Stimulated activated naive CD8-positive, alpha-beta T cell treated with anti-CD3 and anti-CD28 coated beads, Interleukin-15, Interleukin-2, amounts not matched to agents 100 ng/mL and 50 ng/mL, for 24 hours (primary cell): ENCODE data around the gene LILRA2.
"Not testable (repeated sequence)": the region's sequence is repeated elsewhere in the genome, so short reads cannot be mapped to it uniquely, and the experiment has no call there.

ENCODE experiments used
- H3K27ac Mint-ChIP-seq: one replicate; pipeline ENCODE4 v1.8.0; 2021; ENCODE audit warnings: mild to moderate bottlenecking, mixed read lengths
- H3K27me3 Mint-ChIP-seq: one replicate; pipeline ENCODE4 v1.8.0; 2021; ENCODE audit warnings: mixed read lengths
- H3K36me3 Mint-ChIP-seq: one replicate; pipeline ENCODE4 v1.8.0; 2021; ENCODE audit warnings: low read depth, mixed read lengths
- H3K4me1 Mint-ChIP-seq: one replicate; pipeline ENCODE4 v1.8.0; 2021; ENCODE audit warnings: low read depth, mixed read lengths
- H3K4me3 Mint-ChIP-seq: one replicate; pipeline ENCODE4 v1.8.0; 2021; ENCODE audit warnings: mild to moderate bottlenecking, mixed read lengths
- H3K9me3 Mint-ChIP-seq: one replicate; pipeline ENCODE4 v1.8.0; 2021; ENCODE audit warnings: mixed read lengths

Gene LILRA2

DNA sequence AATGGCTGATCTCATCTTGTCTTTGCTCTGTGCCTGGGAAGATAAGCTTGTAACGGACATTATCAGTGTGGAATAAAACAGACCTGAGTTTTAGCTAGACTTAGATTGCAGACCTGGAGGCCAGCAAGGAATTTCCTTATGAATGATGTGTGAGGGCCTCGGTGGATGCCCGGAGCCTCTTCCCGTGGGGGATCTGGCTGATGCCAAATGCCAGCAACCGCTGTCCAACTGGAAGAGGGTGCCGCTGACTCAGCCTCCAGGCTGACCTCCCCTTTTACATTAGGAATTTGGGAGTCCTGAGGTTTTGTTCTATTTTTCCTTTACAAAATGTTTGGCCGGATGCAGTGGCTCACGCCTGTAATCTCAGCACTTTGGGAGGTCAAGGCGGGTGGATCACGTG is 19.6 kb upstream of the LILRA2 start:
- H3K27me3 Mint-ChIP-seq = peaks cover 29% of the 10 kb centered on the region
- H3K9me3 Mint-ChIP-seq = peaks cover 6% of the 10 kb centered on the region

DNA sequence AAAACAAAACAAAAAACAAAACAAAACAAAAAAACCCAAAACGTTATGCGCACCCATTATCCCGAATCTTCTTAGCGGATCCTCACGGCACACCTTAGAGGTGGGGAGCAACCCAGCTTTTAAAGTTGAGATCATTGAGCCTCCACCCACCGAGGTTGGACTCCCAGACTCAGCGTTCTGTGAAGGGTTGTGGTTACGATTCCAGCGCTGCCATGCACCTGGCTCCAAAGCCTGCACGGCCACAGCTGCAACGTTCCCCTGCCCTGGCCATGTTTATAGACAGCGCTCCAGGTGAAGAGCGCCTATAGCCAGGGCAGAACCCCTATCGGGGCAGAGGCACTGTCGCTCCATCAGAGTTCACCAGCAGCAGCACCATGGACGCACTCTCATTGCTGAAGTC is 18.7 kb upstream of the LILRA2 start:
- Mint-ChIP-seq H3K4me3 (no peak overlapping the region), H3K36me3 (no peaks in the 10 kb centered on the region), H3K27ac (no peak overlapping the region), H3K9me3 (peaks cover 6% of the 10 kb centered on the region), H3K27me3 (peaks cover 29% of the 10 kb centered on the region), H3K4me1 (peaks cover 10% of the 10 kb centered on the region)

More for the DNA sequence above, 19.6 kb upstream of the LILRA2 start:
- H3K36me3 Mint-ChIP-seq = no peaks in the 10 kb centered on the region
- H3K4me1 Mint-ChIP-seq = peaks cover 10% of the 10 kb centered on the region
- no peak overlapping the region for H3K4me3 Mint-ChIP-seq
- H3K27ac Mint-ChIP-seq = no peak overlapping the region

- Mint-ChIP-seq H3K9me3 (peaks cover 6% of the 10 kb centered on the region), H3K4me3 (no peak overlapping the region), H3K27ac (no peak overlapping the region), H3K27me3 (peaks cover 25% of the 10 kb centered on the region), H3K36me3 (no peaks in the 10 kb centered on the region), H3K4me1 (peaks cover 8% of the 10 kb centered on the region)
Measured at GRCh38 chr19:54556194-54556593, 17.4 kb upstream of the LILRA2 start.

- Mint-ChIP-seq H3K36me3 (no peaks in the 10 kb centered on the region), H3K27ac (no peak overlapping the region), H3K27me3 (peaks cover 24% of the 10 kb centered on the region)
Measured at GRCh38 chr19:54558339-54558738, 15.3 kb upstream of the LILRA2 start.

DNA sequence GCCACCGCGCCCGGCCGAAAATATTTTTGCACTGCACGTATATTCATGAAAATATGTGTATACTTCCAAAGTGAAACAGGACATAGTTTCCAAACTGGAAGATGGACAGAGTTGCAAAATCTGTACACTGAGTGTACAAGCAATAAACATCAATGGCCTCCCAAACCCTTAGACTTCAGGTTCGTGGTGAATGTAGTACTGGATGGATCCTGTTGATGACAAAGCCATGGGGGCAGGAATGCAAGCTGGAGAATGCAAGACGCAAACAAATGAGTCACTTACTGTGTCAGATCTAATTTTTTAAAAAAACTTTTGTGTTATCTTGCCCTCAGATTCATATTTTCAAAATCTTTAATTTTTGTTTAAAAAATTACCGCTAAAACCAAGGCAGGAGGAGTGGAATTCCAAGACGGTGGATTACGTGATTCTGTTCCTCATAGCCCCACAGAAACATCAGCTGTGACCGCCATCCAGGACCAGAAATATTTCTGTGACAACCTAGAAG is 12.7 kb upstream of the LILRA2 start:
- Mint-ChIP-seq H3K27me3 (peaks cover 13% of the 10 kb centered on the region), H3K9me3 (no peaks in the 10 kb centered on the region), H3K36me3 (no peaks in the 10 kb centered on the region), H3K4me3 (no peak overlapping the region), H3K4me1 (no peaks in the 10 kb centered on the region), H3K27ac (no peak overlapping the region)

More at GRCh38 chr19:54558339-54558738, 15.3 kb upstream of the LILRA2 start:
- Mint-ChIP-seq H3K4me1 (no peaks in the 10 kb centered on the region), H3K9me3 (no peaks in the 10 kb centered on the region), H3K4me3 (no peak overlapping the region)

GRCh38 chr19:54561840-54562239 is 11.8 kb upstream of the LILRA2 start:
- H3K4me1 Mint-ChIP-seq = no peaks in the 10 kb centered on the region
- H3K27me3 Mint-ChIP-seq = peaks cover 18% of the 10 kb centered on the region
- no peaks in the 10 kb centered on the region for H3K36me3 Mint-ChIP-seq
- H3K4me3 Mint-ChIP-seq = no peak overlapping the region
- H3K9me3 Mint-ChIP-seq = no peaks in the 10 kb centered on the region
- no peak overlapping the region for H3K27ac Mint-ChIP-seq

DNA sequence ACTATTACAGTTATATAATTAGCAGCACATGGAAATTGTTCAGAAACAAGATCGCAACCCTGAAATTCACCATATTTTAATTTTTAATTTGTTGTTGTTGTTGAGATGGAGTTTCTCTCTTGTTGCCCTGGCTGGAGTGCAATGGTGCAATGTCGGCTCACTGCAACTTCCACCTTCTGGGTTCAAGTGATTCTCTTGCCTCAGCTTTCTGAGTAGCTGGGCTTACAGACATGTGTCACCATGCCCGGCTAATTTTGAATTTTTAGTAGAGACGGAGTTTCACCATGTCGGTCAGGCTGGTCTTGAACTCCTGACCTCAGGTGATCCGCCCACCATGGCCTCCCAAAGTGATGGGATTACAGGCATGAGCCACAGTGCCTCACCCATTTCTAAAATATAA is 10.4 kb upstream of the LILRA2 start:
- peaks cover 15% of the 10 kb centered on the region for H3K27me3 Mint-ChIP-seq
- H3K9me3 Mint-ChIP-seq, H3K27ac Mint-ChIP-seq, H3K4me1 Mint-ChIP-seq, H3K4me3 Mint-ChIP-seq, H3K36me3 Mint-ChIP-seq: not testable (repeated sequence)

GRCh38 chr19:54570316-54570715 is 3.3 kb upstream of the LILRA2 start:
- no peak overlapping the region for H3K27ac Mint-ChIP-seq
- no peaks in the 10 kb centered on the region for H3K9me3 Mint-ChIP-seq
- H3K4me3 Mint-ChIP-seq = no peak overlapping the region
- peaks cover 18% of the 10 kb centered on the region for H3K27me3 Mint-ChIP-seq
- H3K4me1 Mint-ChIP-seq = peaks cover 10% of the 10 kb centered on the region
- no peaks in the 10 kb centered on the region for H3K36me3 Mint-ChIP-seq

DNA sequence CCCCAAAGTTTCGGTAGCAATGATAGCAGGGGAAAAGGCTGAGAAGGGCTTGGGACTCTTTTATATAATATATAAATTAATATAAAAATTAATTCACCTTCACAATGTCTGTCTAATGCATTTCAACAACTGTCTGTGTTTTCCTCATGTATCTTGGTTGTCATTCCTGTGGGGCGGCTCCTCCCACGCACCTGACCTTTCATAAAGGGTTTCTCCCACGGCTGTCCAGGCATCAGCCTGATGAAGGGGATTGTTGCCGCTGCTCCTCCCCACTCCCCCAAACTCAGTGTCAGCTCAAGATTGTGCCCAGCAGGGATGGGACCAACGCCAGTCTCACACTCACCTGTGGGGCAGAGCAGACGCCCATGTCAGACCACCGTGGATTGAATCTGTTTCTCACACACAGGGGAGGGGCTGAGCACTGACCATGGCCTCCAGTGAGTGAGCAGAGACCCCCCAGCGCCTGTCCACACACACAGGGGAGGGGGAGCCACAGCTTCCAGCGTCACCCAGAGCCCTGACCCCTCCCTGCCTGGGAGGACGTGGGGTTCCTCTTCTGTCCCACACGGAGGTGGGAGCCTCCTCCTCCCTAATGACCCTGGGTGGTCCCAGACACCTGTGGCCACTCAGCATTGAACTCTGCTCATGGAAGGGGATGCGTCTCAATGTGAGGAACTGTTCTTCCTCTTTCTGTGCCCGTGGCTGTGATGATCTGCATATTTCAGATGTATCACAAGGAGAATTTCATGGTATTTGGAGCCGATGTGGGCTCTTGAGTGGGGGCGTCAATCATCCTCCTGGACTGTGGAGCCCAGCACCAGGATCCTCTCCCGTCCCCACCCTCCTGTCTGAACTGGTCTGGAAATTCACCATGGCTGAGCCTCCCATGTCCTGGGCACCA is 1.6 kb upstream of the LILRA2 start:
- not testable (repeated sequence) for H3K4me3 Mint-ChIP-seq, H3K4me1 Mint-ChIP-seq, H3K27ac Mint-ChIP-seq, H3K36me3 Mint-ChIP-seq, H3K9me3 Mint-ChIP-seq
- peaks cover 11% of the 10 kb centered on the region for H3K27me3 Mint-ChIP-seq

GRCh38 chr19:54572696-54573311 is 786 bp upstream of the LILRA2 start:
- Mint-ChIP-seq H3K27me3 (peaks cover 11% of the 10 kb centered on the region), H3K27ac (no peak overlapping the region), H3K9me3 (no peaks in the 10 kb centered on the region), H3K36me3 (no peaks in the 10 kb centered on the region), H3K4me1 (peaks cover 10% of the 10 kb centered on the region), H3K4me3 (no peak overlapping the region)

DNA sequence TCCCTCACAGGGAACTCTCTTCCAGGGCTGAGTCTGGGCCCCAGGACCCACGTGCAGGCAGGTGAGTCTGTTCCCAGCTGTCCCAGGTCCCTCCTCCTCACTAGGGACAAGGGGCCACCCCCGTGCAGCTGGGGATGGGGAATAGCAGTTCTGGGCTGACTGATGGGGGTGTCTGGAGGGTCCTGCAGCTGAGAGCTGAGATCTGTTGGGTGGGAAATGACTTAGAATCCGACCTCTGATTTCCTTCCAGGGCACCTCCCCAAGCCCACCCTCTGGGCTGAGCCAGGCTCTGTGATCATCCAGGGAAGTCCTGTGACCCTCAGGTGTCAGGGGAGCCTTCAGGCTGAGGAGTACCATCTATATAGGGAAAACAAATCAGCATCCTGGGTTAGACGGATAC is 461 bp downstream of the LILRA2 start:
- no peak overlapping the region for H3K4me3 Mint-ChIP-seq
- no peaks in the 10 kb centered on the region for H3K9me3 Mint-ChIP-seq
- no peak overlapping the region for H3K27ac Mint-ChIP-seq
- no peaks in the 10 kb centered on the region for H3K36me3 Mint-ChIP-seq
- H3K27me3 Mint-ChIP-seq = peaks cover 14% of the 10 kb centered on the region
- H3K4me1 Mint-ChIP-seq = peaks cover 10% of the 10 kb centered on the region

DNA sequence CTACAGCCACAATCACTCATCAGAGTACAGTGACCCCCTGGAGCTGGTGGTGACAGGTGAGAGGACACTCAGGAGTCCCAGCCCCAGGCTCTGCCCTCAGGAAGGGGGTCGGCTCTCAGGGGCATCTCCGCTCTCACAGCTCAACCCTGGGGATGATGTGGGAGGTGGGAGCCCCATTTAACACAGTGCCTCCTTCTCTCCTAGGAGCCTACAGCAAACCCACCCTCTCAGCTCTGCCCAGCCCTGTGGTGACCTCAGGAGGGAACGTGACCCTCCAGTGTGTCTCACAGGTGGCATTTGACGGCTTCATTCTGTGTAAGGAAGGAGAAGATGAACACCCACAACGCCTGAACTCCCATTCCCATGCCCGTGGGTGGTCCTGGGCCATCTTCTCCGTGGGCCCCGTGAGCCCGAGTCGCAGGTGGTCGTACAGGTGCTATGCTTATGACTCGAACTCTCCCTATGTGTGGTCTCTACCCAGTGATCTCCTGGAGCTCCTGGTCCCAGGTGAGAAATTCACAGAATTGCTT is 1.0 kb downstream of the LILRA2 start:
- Mint-ChIP-seq H3K4me1 (peaks cover 10% of the 10 kb centered on the region), H3K27me3 (peaks cover 14% of the 10 kb centered on the region), H3K4me3 (no peak overlapping the region), H3K9me3 (no peaks in the 10 kb centered on the region), H3K27ac (no peak overlapping the region), H3K36me3 (no peaks in the 10 kb centered on the region)

GRCh38 chr19:54575205-54575604 is 1.6 kb downstream of the LILRA2 start:
- H3K27me3 Mint-ChIP-seq = peaks cover 14% of the 10 kb centered on the region
- not testable (repeated sequence) for H3K27ac Mint-ChIP-seq, H3K36me3 Mint-ChIP-seq, H3K4me1 Mint-ChIP-seq, H3K9me3 Mint-ChIP-seq, H3K4me3 Mint-ChIP-seq

DNA sequence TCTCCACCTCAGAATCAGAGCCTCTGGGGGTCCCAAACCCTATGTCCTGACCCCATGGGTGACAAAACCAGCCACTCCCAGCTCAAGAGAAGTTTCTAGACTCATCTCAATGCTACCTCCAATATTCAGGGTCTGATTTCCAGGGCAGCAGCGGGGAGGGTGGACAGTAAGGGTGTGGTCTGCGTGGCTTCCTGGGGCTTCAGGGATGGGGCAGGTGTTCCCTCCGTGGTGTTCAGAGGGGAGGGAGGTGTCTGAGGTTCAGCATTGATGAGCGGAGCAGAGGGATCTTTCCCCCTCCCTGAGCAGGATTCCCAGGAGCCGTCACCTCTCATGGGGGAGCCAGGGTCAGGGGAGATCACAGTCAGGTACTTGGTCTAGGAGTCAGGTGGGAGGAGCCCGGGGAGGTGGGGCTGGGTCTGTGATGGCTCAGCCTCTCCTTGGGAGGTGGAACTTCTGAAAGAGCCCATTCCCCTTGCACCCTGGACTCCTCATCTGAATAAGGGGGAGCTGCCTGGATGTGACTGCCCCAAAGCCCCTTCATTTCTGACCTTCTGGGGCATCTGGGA is 2.9 kb downstream of the LILRA2 start:
- peaks cover 14% of the 10 kb centered on the region for H3K27me3 Mint-ChIP-seq

GRCh38 chr19:54577334-54577733 is 3.7 kb downstream of the LILRA2 start:
- Mint-ChIP-seq H3K4me1 (peaks cover 8% of the 10 kb centered on the region), H3K27me3 (peaks cover 11% of the 10 kb centered on the region), H3K9me3 (no peaks in the 10 kb centered on the region), H3K4me3 (no peak overlapping the region), H3K27ac (no peak overlapping the region), H3K36me3 (no peaks in the 10 kb centered on the region)

More for the DNA sequence above, 2.9 kb downstream of the LILRA2 start:
- H3K27ac Mint-ChIP-seq = no peak overlapping the region
- H3K9me3 Mint-ChIP-seq = no peaks in the 10 kb centered on the region
- H3K4me3 Mint-ChIP-seq = no peak overlapping the region
- no peaks in the 10 kb centered on the region for H3K36me3 Mint-ChIP-seq
- peaks cover 10% of the 10 kb centered on the region for H3K4me1 Mint-ChIP-seq
